H1 (cell line): Measurements from ENCODE around the gene CADM1. TPM values are rescaled to one million over a fixed set of nuclear protein-coding genes. Genes with fewer than 3 reads are reported as not detected.

Experiments
- CTCF ChIA-PET: fragments of 300-600 bp; sonication (Branson Sonifier 250); formaldehyde crosslinking; loops from one replicate; lab custom pipeline; 2021; ENCODE audit not compliant: partially characterized antibody; lab: Charles Lee
- POLR2A ChIA-PET: fragments of 300-600 bp; sonication (Branson Sonifier 250); formaldehyde crosslinking; loops from one replicate; lab custom pipeline; 2021; ENCODE audit warnings: inconsistent platforms; ENCODE audit not compliant: partially characterized antibody; lab: Charles Lee
- DNase-seq, 2 experiments: peaks; one replicate each; pipeline versions ENCODE4 v3.0.0 to v3.0.0-alpha.2; 2010 to 2022; ENCODE audit warnings: low spot score in 2 of 2, low read depth in 1 of 2, mixed read lengths in 1 of 2
- FAIRE-seq: peaks from 2 replicates; lab custom pipeline; 2011; peaks lifted over from hg19 to GRCh38; lab: Jason Lieb, UNC
- H2AFZ ChIP-seq: 2 replicates; pipeline ENCODE4 v1.8.1; 2012; ENCODE audit warnings: low read length, inconsistent platforms
- H2AK5ac ChIP-seq: 2 replicates; pipeline ENCODE4 v1.6.1; 2013; ENCODE audit warnings: low read depth, low read length
- H2BK120ac ChIP-seq: replicated peaks from 2 replicates; pipeline ENCODE3; 2013; ENCODE audit warnings: low read depth, low read length, inconsistent platforms
- H2BK12ac ChIP-seq: 2 replicates; pipeline ENCODE4 v1.6.1; 2013; ENCODE audit warnings: low read depth, low read length
- H2BK15ac ChIP-seq: 2 replicates; pipeline ENCODE4 v1.6.1; 2013; ENCODE audit warnings: low read length
- H2BK20ac ChIP-seq: 2 replicates; pipeline ENCODE4 v1.6.1; 2013; ENCODE audit warnings: low read length
- H2BK5ac ChIP-seq: 2 replicates; pipeline ENCODE4 v1.6.1; 2013; ENCODE audit warnings: low read depth, low read length
- H3K14ac ChIP-seq: 2 replicates; pipeline ENCODE4 v1.6.1; 2013; ENCODE audit warnings: inconsistent platforms; ENCODE audit not compliant: insufficient read length
- H3K18ac ChIP-seq: 2 replicates; pipeline ENCODE4 v1.6.1; 2013; ENCODE audit warnings: low read length; ENCODE audit errors: extremely low read depth
- H3K23ac ChIP-seq: 2 replicates; pipeline ENCODE4 v1.6.1; 2013; ENCODE audit warnings: inconsistent platforms; ENCODE audit not compliant: insufficient read length
- H3K23me2 ChIP-seq: 2 replicates; pipeline ENCODE4 v1.6.1; 2013; ENCODE audit warnings: low read depth, low read length
- H3K27ac ChIP-seq: 2 replicates; pipeline ENCODE4 v1.6.1; 2011; ENCODE audit warnings: low read depth, low read length, inconsistent platforms
- H3K27me3 ChIP-seq, 4 experiments: replicated peaks in 1 of 4; 1 replicate in 1 of 4; 2 replicates in 3 of 4; pipeline versions ENCODE4 v1.6.1 to v1.8.1; 2011 to 2013; ENCODE audit warnings: low read length in 3 of 4, mild to moderate bottlenecking in 3 of 4, inconsistent platforms in 2 of 4, mixed read lengths in 2 of 4, moderate library complexity in 1 of 4; ENCODE audit not compliant: control insufficient read depth in 3 of 4, insufficient read depth in 3 of 4; ENCODE audit errors: extremely low read depth in 1 of 4
- H3K36me3 ChIP-seq, 4 experiments: 2 replicates each; pipeline versions ENCODE4 v1.6.1 to v1.8.1; 2011 to 2013; ENCODE audit warnings: mild to moderate bottlenecking in 4 of 4, low read length in 3 of 4, moderate library complexity in 2 of 4, control low read depth in 1 of 4, inconsistent platforms in 1 of 4; ENCODE audit not compliant: insufficient read depth in 4 of 4, control insufficient read depth in 2 of 4
- H3K4ac ChIP-seq: replicated peaks from 2 replicates; pipeline ENCODE3; 2013; ENCODE audit warnings: low read length, low read depth, mixed read lengths, inconsistent platforms; ENCODE audit not compliant: insufficient read length
- H3K4me1 ChIP-seq, 4 experiments: replicated peaks in 1 of 4; 1 replicate in 1 of 4; 2 replicates in 3 of 4; pipeline versions ENCODE4 v1.6.1 to v1.8.1; 2011 to 2013; ENCODE audit warnings: low read length in 3 of 4, inconsistent platforms in 2 of 4, mixed read lengths in 1 of 4; ENCODE audit not compliant: insufficient read depth in 4 of 4, control insufficient read depth in 3 of 4
- H3K4me2 ChIP-seq, 2 experiments: 2 replicates each; pipeline versions ENCODE4 v1.6.1 to v1.8.1; 2011 to 2013; ENCODE audit warnings: low read depth in 2 of 2, low read length in 2 of 2, control low read depth in 1 of 2, inconsistent platforms in 1 of 2, mild to moderate bottlenecking in 1 of 2; ENCODE audit not compliant: insufficient read depth in 1 of 2
- H3K4me3 ChIP-seq, 4 experiments: fragments of 200-600, 300-600 bp in 1 of 4; sonication (generic), shearing (Covaris generic), sonication (Bioruptor Twin) in 1 of 4; 2 replicates each; pipeline versions ENCODE4 v1.5.1 to v1.8.1; 2011 to 2016; ENCODE audit warnings: low read length in 4 of 4, low read depth in 3 of 4, control low read depth in 2 of 4, inconsistent platforms in 2 of 4, mild to moderate bottlenecking in 2 of 4, mixed read lengths in 1 of 4, moderate library complexity in 1 of 4; ENCODE audit not compliant: insufficient read depth in 2 of 4; ENCODE audit errors: extremely low read depth in 1 of 4
- H3K56ac ChIP-seq: replicated peaks from 2 replicates; pipeline ENCODE3; 2013; ENCODE audit warnings: low read depth, mild to moderate bottlenecking, mixed read lengths, low read length, inconsistent platforms; ENCODE audit not compliant: insufficient read length
- H3K79me1 ChIP-seq: 2 replicates; pipeline ENCODE4 v1.6.1; 2013; ENCODE audit warnings: low read depth, low read length, control low read depth
- H3K79me2 ChIP-seq, 2 experiments: 2 replicates each; pipeline versions ENCODE4 v1.6.1 to v1.8.1; 2012 to 2013; ENCODE audit warnings: low read length in 2 of 2, mild to moderate bottlenecking in 2 of 2, inconsistent platforms in 1 of 2; ENCODE audit not compliant: insufficient read depth in 2 of 2, control insufficient read depth in 1 of 2
- H3K9ac ChIP-seq, 4 experiments: replicated peaks in 1 of 4; 1 replicate in 1 of 4; 2 replicates in 3 of 4; pipeline versions ENCODE4 v1.6.1 to v1.8.1; 2011 to 2013; ENCODE audit warnings: low read depth in 3 of 4, low read length in 3 of 4, control low read depth in 2 of 4, mild to moderate bottlenecking in 2 of 4, moderate library complexity in 2 of 4, inconsistent platforms in 1 of 4; ENCODE audit errors: extremely low read depth in 1 of 4
- H3K9me3 ChIP-seq, 2 experiments: 2 replicates each; pipeline versions ENCODE4 v1.6.1 to v1.8.1; 2012 to 2013; ENCODE audit warnings: mild to moderate bottlenecking in 2 of 2, moderate library complexity in 2 of 2, control low read depth in 1 of 2, inconsistent platforms in 1 of 2, low read depth in 1 of 2, low read length in 1 of 2, mixed read lengths in 1 of 2; ENCODE audit not compliant: insufficient read depth in 2 of 2
- H4K20me1 ChIP-seq, 2 experiments: replicated peaks in 1 of 2; 2 replicates each; pipeline versions ENCODE3 to v1.8.1; 2011 to 2013; ENCODE audit warnings: inconsistent platforms in 2 of 2, low read length in 2 of 2, mild to moderate bottlenecking in 1 of 2; ENCODE audit not compliant: insufficient read depth in 2 of 2, control insufficient read depth in 1 of 2
- H4K5ac ChIP-seq: 2 replicates; pipeline ENCODE4 v1.6.1; 2013; ENCODE audit warnings: low read length, low read depth, mixed read lengths, inconsistent platforms; ENCODE audit not compliant: insufficient read length
- H4K8ac ChIP-seq: 2 replicates; pipeline ENCODE4 v1.8.0; 2013; ENCODE audit warnings: mild to moderate bottlenecking, moderate library complexity, low read length, inconsistent platforms; ENCODE audit not compliant: insufficient read depth; ENCODE audit errors: extremely low read depth
- H4K91ac ChIP-seq: replicated peaks from 2 replicates; pipeline ENCODE3; 2013; ENCODE audit warnings: low read length, mixed read lengths, inconsistent platforms; ENCODE audit not compliant: insufficient read length
- BRCA1 ChIP-seq: IDR thresholded peaks from 2 replicates; pipeline ENCODE4 v1.6.1; 2012; ENCODE audit warnings: low read depth, low read length, improper control_type of control experiment
- FOSL1 ChIP-seq: IDR thresholded peaks from 2 replicates; pipeline ENCODE4 v1.6.1; 2011; ENCODE audit warnings: mild to moderate bottlenecking, low read depth, low read length, moderate library complexity; ENCODE audit not compliant: insufficient read depth
- KDM4A ChIP-seq: IDR thresholded peaks from one replicate; pipeline ENCODE4 v1.7.1; 2012; ENCODE audit warnings: low read depth, mild to moderate bottlenecking, moderate library complexity, low read length, inconsistent platforms; ENCODE audit not compliant: severe bottlenecking
- KDM5A ChIP-seq: fragments of 200-600 bp; IDR thresholded peaks from 2 replicates; pipeline ENCODE4 v1.7.1; 2012; ENCODE audit warnings: mild to moderate bottlenecking, low read length, inconsistent platforms, mixed read lengths
- MAFK ChIP-seq: IDR thresholded peaks from 2 replicates; pipeline ENCODE4 v1.6.1; 2012; ENCODE audit warnings: low read depth, mild to moderate bottlenecking, improper control_type of control experiment, low read length
- NANOG ChIP-seq: IDR thresholded peaks from 2 replicates; pipeline ENCODE4 v1.6.1; 2011; ENCODE audit warnings: low read length, low read depth, mild to moderate bottlenecking, inconsistent platforms; ENCODE audit not compliant: insufficient read depth, poor library complexity, severe bottlenecking
- RNF2 ChIP-seq: fragments of 200-900, 300-1000 bp; sonication (generic); IDR thresholded peaks from 2 replicates; pipeline ENCODE4 v1.7.1; 2016; ENCODE audit warnings: borderline replicate concordance, low read depth, mild to moderate bottlenecking, antibody characterized with exemption, low read length; ENCODE audit not compliant: poor library complexity, severe bottlenecking; ENCODE audit errors: missing control alignments
- SP2 ChIP-seq: IDR thresholded peaks from 2 replicates; pipeline ENCODE4 v1.6.1; 2012; ENCODE audit warnings: mild to moderate bottlenecking, low read length, inconsistent platforms
- SUZ12 ChIP-seq: fragments of 200-600 bp; sonication (generic); IDR thresholded peaks from 2 replicates; pipeline ENCODE4 v1.6.1; 2012; ENCODE audit warnings: mild to moderate bottlenecking, inconsistent platforms, low read length, moderate library complexity, mixed read lengths
- WGBS, 2 experiments: shearing (Covaris generic) in 1 of 2; methylation state at CpG; one replicate each; pipeline versions ENCODE4 v1.1.6 to v1.1.7; 2013 to 2015; ENCODE audit warnings: low lambda C conversion rate in 2 of 2, mixed read lengths in 2 of 2, inconsistent platforms in 1 of 2, low coverage in 1 of 2, missing lambda C conversion rate in 1 of 2; ENCODE audit not compliant: insufficient replicate concordance in 2 of 2, insufficient coverage in 1 of 2, insufficient read length in 1 of 2; ENCODE audit errors: extremely low coverage in 1 of 2, missing lambda C conversion rate in 1 of 2; 5-methylcytosine and 5-hydroxymethylcytosine counted together
- polyA plus RNA-seq, 7 experiments: library from polyadenylated mRNA; depleted of rRNA in 3 of 7; stranded (reverse) in 5 of 7; unstranded in 2 of 7; fragments of >200 nt in 5 of 7; fragments of 200-250 nt in 2 of 7; gene quantifications; 1 replicate in 5 of 7; 2 replicates in 1 of 7; 4 replicates in 1 of 7; pipeline versions ENCODE4 v1.2.1 to v1.2.3, GENCODE V29; 2011 to 2013; ENCODE audit warnings: missing spikeins in 2 of 7, mixed read lengths in 2 of 7
- total RNA-seq: library from RNA; stranded (reverse); fragmentation: NEBNext Ultra II Directional; extraction: Animal tissue kit (Norgen Biotek cat#: 25700); gene quantifications from 2 replicates; pipeline ENCODE4 v1.2.1, GENCODE V29; 2021
- TF ChIP-seq, protein P1 (sequence below): IDR thresholded peaks from 2 replicates; pipeline ENCODE4 v1.6.1; 2012; ENCODE audit warnings: inconsistent platforms

Gene CADM1
- total and polyA plus RNA-seq, 2 of the 8 experiments (the other 6 are each of a cell fraction or from before 2014, with no cell fraction given): 8.3 to 25.3 TPM

DNA sequence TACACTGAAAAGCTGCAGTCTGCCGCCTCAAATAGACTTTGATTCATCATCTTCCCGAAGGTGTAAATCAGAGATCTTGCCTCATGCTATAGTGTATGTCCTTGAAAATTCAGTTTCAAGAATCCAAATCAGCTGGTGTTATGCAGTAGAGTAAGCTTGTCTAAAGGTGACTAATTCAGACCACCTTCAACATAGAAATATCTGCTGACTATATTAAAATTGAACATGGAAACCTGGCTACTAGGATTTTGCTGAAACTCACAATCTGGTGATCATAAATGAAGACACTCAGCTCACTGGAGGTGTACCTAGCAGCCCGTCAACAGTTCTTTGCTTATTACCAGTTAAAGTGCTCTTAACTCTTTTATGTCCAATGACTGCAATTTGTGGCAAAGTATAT is 266.6 kb downstream of the CADM1 start:
- Histone ChIP-seq H2AK5ac (no peak overlapping the region), H4K8ac (no peak overlapping the region), H3K23me2 (no peaks in the 10 kb centered on the region), H2AFZ (no peak overlapping the region), H3K4me2 (no peak overlapping the region), H4K5ac (no peak overlapping the region), H3K23ac (no peak overlapping the region), H4K91ac (no peak overlapping the region), H3K9me3 (no peaks in the 10 kb centered on the region), H2BK15ac (no peak overlapping the region), H3K79me2 (no peaks in the 10 kb centered on the region), H3K4me1 (no peaks in the 10 kb centered on the region), H4K20me1 (no peaks in the 10 kb centered on the region), H2BK20ac (no peak overlapping the region), H3K4me3 (no peak overlapping the region), H2BK5ac (no peak overlapping the region), H3K79me1 (no peaks in the 10 kb centered on the region), H3K4ac (no peak overlapping the region), H3K27me3 (no peaks in the 10 kb centered on the region), H3K56ac (no peak overlapping the region), H3K36me3 (no peaks in the 10 kb centered on the region), H3K14ac (no peak overlapping the region), H2BK12ac (no peak overlapping the region), H3K27ac (no peak overlapping the region), H2BK120ac (no peak overlapping the region), H3K18ac (no peak overlapping the region), H3K9ac (no peak overlapping the region)
- DNase-seq: no peak
- ChIA-PET CTCF (interaction anchor here (1.2 to 3.1 kb wide), 3 partner anchors 15 to 463 kb away, joined by 3 to 15 read pairs (median 4); no protein-coding TSS in a partner anchor), POLR2A (interaction anchor here (1.2 kb wide), 1 partner anchor 10 kb away, joined by 4 read pairs; no protein-coding TSS in a partner anchor)
- 92% methylated on average over 3 of the region's 3 CpGs; no CpG with 5 or more reads in 1 of the 2 experiments for WGBS, 2 experiments
- TF ChIP-seq BRCA1 (no peak), NANOG (no peak), SP2 (no peak), RNF2 (no peak), KDM5A (no peak), FOSL1 (no peak), SUZ12 (no peak), MAFK (no peak), KDM4A (no peak)
- TF ChIP-seq, protein P1, sequence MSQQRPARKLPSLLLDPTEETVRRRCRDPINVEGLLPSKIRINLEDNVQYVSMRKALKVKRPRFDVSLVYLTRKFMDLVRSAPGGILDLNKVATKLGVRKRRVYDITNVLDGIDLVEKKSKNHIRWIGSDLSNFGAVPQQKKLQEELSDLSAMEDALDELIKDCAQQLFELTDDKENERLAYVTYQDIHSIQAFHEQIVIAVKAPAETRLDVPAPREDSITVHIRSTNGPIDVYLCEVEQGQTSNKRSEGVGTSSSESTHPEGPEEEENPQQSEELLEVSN: no peak
- FAIRE-seq: no peak
